GM23338 (cell line): ENCODE measurements around the gene XRCC5. TPM values are rescaled to one million over a fixed set of nuclear protein-coding genes. Genes with fewer than 3 reads are reported as not detected.

Experiments used
- ATAC-seq: fragments of 200-7000 bp; cut with Tn5 transposase; 3 replicates; pipeline ENCODE4 v1.9.1; 2020
- DNase-seq: peaks from one replicate; pipeline ENCODE4 v3.0.0-alpha.2; 2015; ENCODE audit warnings: low spot score
- H2AFZ ChIP-seq: fragments of 200-600 bp; sonication (generic); 2 replicates; pipeline ENCODE4 v1.8.0; 2016; ENCODE audit warnings: antibody characterized with exemption, mild to moderate bottlenecking, moderate library complexity
- H3F3A ChIP-seq: fragments of 200-600 bp; sonication (generic); replicated peaks from 2 replicates; pipeline ENCODE4 v1.8.0; 2017; ENCODE audit warnings: antibody characterized with exemption, mixed run types, low read depth
- H3K27ac ChIP-seq: fragments of 200-600 bp; sonication (generic); 2 replicates; pipeline ENCODE4 v1.6.1; 2016; ENCODE audit warnings: low read depth
- H3K27me3 ChIP-seq: fragments of 200-600 bp; sonication (generic); 2 replicates; pipeline ENCODE4 v1.8.0; 2016; ENCODE audit warnings: mild to moderate bottlenecking, mixed run types, moderate library complexity; ENCODE audit not compliant: insufficient read depth
- H3K36me3 ChIP-seq: fragments of 200-600 bp; sonication (generic); 2 replicates; pipeline ENCODE4 v1.8.0; 2016; ENCODE audit warnings: mild to moderate bottlenecking; ENCODE audit not compliant: insufficient read depth
- H3K4me1 ChIP-seq: fragments of 200-600 bp; sonication (generic); 2 replicates; pipeline ENCODE4 v1.8.0; 2016; ENCODE audit warnings: mild to moderate bottlenecking, moderate library complexity; ENCODE audit not compliant: insufficient read depth
- H3K4me2 ChIP-seq: fragments of 200-600 bp; sonication (generic); 2 replicates; pipeline ENCODE4 v1.7.1; 2017; ENCODE audit warnings: mixed run types
- H3K4me3 ChIP-seq: fragments of 200-600 bp; sonication (generic); 2 replicates; pipeline ENCODE4 v1.6.1; 2016; ENCODE audit warnings: mixed run types
- H3K79me2 ChIP-seq: fragments of 200-600 bp; sonication (generic); replicated peaks from 2 replicates; pipeline ENCODE4 v1.8.0; 2017; ENCODE audit warnings: mild to moderate bottlenecking; ENCODE audit not compliant: insufficient read depth
- H3K9me2 ChIP-seq: fragments of 200-600 bp; sonication (generic); 2 replicates; pipeline ENCODE4 v1.8.0; 2017; ENCODE audit not compliant: insufficient read depth
- H4K20me1 ChIP-seq: fragments of 200-600 bp; sonication (generic); replicated peaks from 2 replicates; pipeline ENCODE4 v1.8.0; 2017; ENCODE audit warnings: mild to moderate bottlenecking; ENCODE audit not compliant: insufficient read depth
- H3K27ac Mint-ChIP-seq: 2 replicates; pipeline ENCODE4 v1.8.0; 2020; ENCODE audit warnings: inconsistent platforms, mild to moderate bottlenecking, moderate library complexity, mixed read lengths
- H3K27me3 Mint-ChIP-seq: 3 replicates; pipeline ENCODE4 v1.8.0; 2022; ENCODE audit warnings: low read depth, mild to moderate bottlenecking, moderate library complexity, mixed read lengths, inconsistent platforms; ENCODE audit not compliant: insufficient read depth, poor library complexity
- H3K36me3 Mint-ChIP-seq: 3 replicates; pipeline ENCODE4 v1.8.0; 2021; ENCODE audit warnings: low read depth, mild to moderate bottlenecking, inconsistent platforms, moderate library complexity, mixed read lengths
- H3K4me1 Mint-ChIP-seq: 3 replicates; pipeline ENCODE4 v1.8.0; 2020; ENCODE audit warnings: mild to moderate bottlenecking, inconsistent platforms, mixed read lengths
- H3K4me3 Mint-ChIP-seq: 3 replicates; pipeline ENCODE4 v1.8.0; 2021; ENCODE audit warnings: moderate library complexity, mild to moderate bottlenecking, inconsistent platforms, mixed read lengths
- H3K9me3 Mint-ChIP-seq: 3 replicates; pipeline ENCODE4 v1.8.0; 2020; ENCODE audit warnings: moderate library complexity, mild to moderate bottlenecking, inconsistent platforms, mixed read lengths
- CREB1 ChIP-seq: fragments of 250-450 bp; sonication (Bioruptor Pico); IDR thresholded peaks from 2 replicates; pipeline ENCODE4 v1.5.0; 2020; ENCODE audit warnings: low read depth, mild to moderate bottlenecking, moderate library complexity
- ETS1 ChIP-seq: IDR thresholded peaks from 2 replicates; pipeline ENCODE4 v1.6.1; 2016; ENCODE audit warnings: antibody characterized with exemption
- JUNB ChIP-seq: IDR thresholded peaks from one replicate; pipeline ENCODE4 v1.6.1; 2016; ENCODE audit warnings: antibody characterized with exemption; ENCODE audit not compliant: unreplicated experiment
- NANOG ChIP-seq: IDR thresholded peaks from 2 replicates; pipeline ENCODE4 v1.6.1; 2016; ENCODE audit warnings: antibody characterized with exemption, borderline replicate concordance
- POLR2AphosphoS5 ChIP-seq: IDR thresholded peaks from 2 replicates; pipeline ENCODE4 v1.6.1; 2016; ENCODE audit warnings: antibody characterized with exemption, low read depth
- ZNF114 ChIP-seq: fragments of 250-450 bp; sonication (Bioruptor Pico); IDR thresholded peaks from 2 replicates; pipeline ENCODE4 v1.5.0; 2020; ENCODE audit warnings: mild to moderate bottlenecking, moderate library complexity
- ZNF331 ChIP-seq: fragments of 250-450 bp; sonication (Bioruptor Pico); IDR thresholded peaks from 2 replicates; pipeline ENCODE4 v1.5.0; 2020; ENCODE audit warnings: low read depth, mild to moderate bottlenecking, moderate library complexity
- ZNF462 ChIP-seq: fragments of 250-450 bp; sonication (Bioruptor Pico); IDR thresholded peaks from 2 replicates; pipeline ENCODE4 v1.5.0; 2020; ENCODE audit warnings: mild to moderate bottlenecking, moderate library complexity
- polyA plus RNA-seq: library from polyadenylated mRNA; unstranded; fragments of >200 nt; fragmentation: Nextera tagmentation; extraction: Ambion mirVana; gene quantifications from 2 replicates; pipeline ENCODE4 v1.2.1, GENCODE V29; 2016
- total RNA-seq: library from RNA; depleted of rRNA; stranded (reverse); fragments of >200 nt; shearing (Covaris generic); gene quantifications from 2 replicates; pipeline ENCODE4 v1.2.3, GENCODE V29; 2014
- TF ChIP-seq, protein P1 (sequence below), 2 experiments: fragments of 200-600 bp in 1 of 2; sonication (generic) in 1 of 2; conservative IDR thresholded peaks; 2 replicates each; pipeline versions ENCODE4 v1.5.1 to v1.6.1; 2016 to 2017; ENCODE audit warnings: antibody characterized with exemption in 2 of 2, low read depth in 2 of 2, mild to moderate bottlenecking in 2 of 2, moderate library complexity in 1 of 2
- TF ChIP-seq, protein P2 (sequence below): IDR thresholded peaks from one replicate; pipeline ENCODE4 v1.6.1; 2018; ENCODE audit warnings: antibody characterized with exemption; ENCODE audit not compliant: unreplicated experiment

The XRCC5 gene
- total and polyA plus RNA-seq, 2 experiments from 2014 or later: 499 to 524 TPM

DNA sequence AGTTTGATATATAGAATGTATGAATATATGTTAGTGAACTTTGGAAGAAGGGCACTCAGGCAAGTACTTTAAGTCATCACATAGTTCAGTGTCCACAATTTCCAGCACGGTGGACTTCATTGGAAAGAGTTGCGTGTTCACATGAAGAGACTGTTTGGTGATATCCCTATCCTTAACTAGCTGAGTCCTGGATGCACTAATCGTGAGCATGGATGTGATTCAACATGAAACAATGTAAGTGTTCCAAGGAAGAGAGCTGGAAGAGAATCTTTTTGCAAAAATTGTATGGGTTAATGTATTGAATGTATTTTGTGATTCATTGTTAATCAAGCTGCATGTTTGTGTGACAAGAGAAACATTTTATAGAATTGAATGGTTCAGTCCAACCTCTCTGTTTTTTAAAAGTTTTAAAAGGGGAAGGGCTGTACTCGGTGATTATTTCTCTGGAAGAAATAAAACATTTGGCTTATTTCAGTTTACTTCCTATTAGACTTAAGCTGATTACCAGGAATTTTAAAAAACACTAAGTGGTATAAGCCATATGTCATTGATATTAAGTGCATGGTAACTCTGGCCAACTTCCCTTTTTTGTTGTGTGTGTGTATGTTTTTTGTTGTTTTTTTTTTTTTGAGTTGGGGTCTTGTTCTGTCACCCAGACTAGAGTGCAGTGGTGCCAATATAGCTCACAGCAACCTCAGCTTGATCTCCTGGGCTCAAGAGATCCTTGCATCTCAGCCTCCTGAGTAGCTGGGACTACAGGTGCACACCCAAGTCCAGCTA is 8.6 kb downstream of the XRCC5 start:
- Mint-ChIP-seq H3K36me3 (peaks cover 99% of the 10 kb centered on the region), H3K4me3 (no peak overlapping the region), H3K27me3 (peaks cover 13% of the 10 kb centered on the region), H3K4me1 (peaks cover 26% of the 10 kb centered on the region), H3K9me3 (no peaks in the 10 kb centered on the region; the same call in 2 of the 3 replicates), H3K27ac (peak overlapping the region; percentile 86; the same call in 1 of the 2 replicates)
- Histone ChIP-seq H3K4me3 (no peak overlapping the region), H3K27ac (peak overlapping the region; percentile 92), H3K9me2 (no peaks in the 10 kb centered on the region), H3K4me1 (peaks cover 7% of the 10 kb centered on the region), H3K4me2 (no peak overlapping the region), H3K36me3 (peaks cover 87% of the 10 kb centered on the region), H3K27me3 (no peaks in the 10 kb centered on the region), H3K79me2 (peaks cover 82% of the 10 kb centered on the region), H3F3A (peaks cover 23% of the 10 kb centered on the region), H4K20me1 (peaks cover 15% of the 10 kb centered on the region; the same call in 1 of the 2 replicates), H2AFZ (no peak overlapping the region)
- ATAC-seq (no peak), DNase-seq (no peak)
- TF ChIP-seq ZNF114 (CRISPR knock-in tag) (no peak), ZNF331 (CRISPR knock-in tag) (no peak), ZNF462 (no peak), JUNB (no peak), ETS1 (no peak), NANOG (no peak), POLR2AphosphoS5 (no peak; the same call in 1 of the 2 replicates), CREB1 (CRISPR knock-in tag) (no peak)
- TF ChIP-seq, protein P1, sequence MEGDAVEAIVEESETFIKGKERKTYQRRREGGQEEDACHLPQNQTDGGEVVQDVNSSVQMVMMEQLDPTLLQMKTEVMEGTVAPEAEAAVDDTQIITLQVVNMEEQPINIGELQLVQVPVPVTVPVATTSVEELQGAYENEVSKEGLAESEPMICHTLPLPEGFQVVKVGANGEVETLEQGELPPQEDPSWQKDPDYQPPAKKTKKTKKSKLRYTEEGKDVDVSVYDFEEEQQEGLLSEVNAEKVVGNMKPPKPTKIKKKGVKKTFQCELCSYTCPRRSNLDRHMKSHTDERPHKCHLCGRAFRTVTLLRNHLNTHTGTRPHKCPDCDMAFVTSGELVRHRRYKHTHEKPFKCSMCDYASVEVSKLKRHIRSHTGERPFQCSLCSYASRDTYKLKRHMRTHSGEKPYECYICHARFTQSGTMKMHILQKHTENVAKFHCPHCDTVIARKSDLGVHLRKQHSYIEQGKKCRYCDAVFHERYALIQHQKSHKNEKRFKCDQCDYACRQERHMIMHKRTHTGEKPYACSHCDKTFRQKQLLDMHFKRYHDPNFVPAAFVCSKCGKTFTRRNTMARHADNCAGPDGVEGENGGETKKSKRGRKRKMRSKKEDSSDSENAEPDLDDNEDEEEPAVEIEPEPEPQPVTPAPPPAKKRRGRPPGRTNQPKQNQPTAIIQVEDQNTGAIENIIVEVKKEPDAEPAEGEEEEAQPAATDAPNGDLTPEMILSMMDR (conservative IDR thresholded peaks at IDR 0.05; ENCODE audit: low read depth in 2 of 2): no peak
- TF ChIP-seq, protein P2, sequence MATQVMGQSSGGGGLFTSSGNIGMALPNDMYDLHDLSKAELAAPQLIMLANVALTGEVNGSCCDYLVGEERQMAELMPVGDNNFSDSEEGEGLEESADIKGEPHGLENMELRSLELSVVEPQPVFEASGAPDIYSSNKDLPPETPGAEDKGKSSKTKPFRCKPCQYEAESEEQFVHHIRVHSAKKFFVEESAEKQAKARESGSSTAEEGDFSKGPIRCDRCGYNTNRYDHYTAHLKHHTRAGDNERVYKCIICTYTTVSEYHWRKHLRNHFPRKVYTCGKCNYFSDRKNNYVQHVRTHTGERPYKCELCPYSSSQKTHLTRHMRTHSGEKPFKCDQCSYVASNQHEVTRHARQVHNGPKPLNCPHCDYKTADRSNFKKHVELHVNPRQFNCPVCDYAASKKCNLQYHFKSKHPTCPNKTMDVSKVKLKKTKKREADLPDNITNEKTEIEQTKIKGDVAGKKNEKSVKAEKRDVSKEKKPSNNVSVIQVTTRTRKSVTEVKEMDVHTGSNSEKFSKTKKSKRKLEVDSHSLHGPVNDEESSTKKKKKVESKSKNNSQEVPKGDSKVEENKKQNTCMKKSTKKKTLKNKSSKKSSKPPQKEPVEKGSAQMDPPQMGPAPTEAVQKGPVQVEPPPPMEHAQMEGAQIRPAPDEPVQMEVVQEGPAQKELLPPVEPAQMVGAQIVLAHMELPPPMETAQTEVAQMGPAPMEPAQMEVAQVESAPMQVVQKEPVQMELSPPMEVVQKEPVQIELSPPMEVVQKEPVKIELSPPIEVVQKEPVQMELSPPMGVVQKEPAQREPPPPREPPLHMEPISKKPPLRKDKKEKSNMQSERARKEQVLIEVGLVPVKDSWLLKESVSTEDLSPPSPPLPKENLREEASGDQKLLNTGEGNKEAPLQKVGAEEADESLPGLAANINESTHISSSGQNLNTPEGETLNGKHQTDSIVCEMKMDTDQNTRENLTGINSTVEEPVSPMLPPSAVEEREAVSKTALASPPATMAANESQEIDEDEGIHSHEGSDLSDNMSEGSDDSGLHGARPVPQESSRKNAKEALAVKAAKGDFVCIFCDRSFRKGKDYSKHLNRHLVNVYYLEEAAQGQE: no peak
